ENCODE measurements around the gene ANKRD37.

The ANKRD37 gene

GRCh38 chr4:185445209-185445608 lies 48.6 kb downstream of the ANKRD37 start:
- TF ChIP-seq TAF1 (IDR thresholded peaks at IDR 0.05; ENCODE audit: low read depth) (no peak), FOXM1 (IDR thresholded peaks at IDR 0.05; ENCODE audit: borderline replicate concordance, low read depth) (no peak), REST (IDR thresholded peaks at IDR 0.05; ENCODE audit: low read depth) (no peak), NFIC (IDR thresholded peaks at IDR 0.05) (no peak), ZBTB7A (IDR thresholded peaks at IDR 0.05; ENCODE audit: low read depth) (no peak), TCF12 (IDR thresholded peaks at IDR 0.05; ENCODE audit: low read depth) (no peak), USF1 (IDR thresholded peaks at IDR 0.05) (no peak), TEAD4 (IDR thresholded peaks at IDR 0.05) (no peak)
